Tibial nerve (tissue), 4 donors: Measurements from ENCODE around the gene CFAP61. TPM values are rescaled to one million over a fixed set of nuclear protein-coding genes. Genes with fewer than 3 reads are reported as not detected.
A peak's percentile ranks its signal among the peaks of the same experiment; 100 is the strongest.

Source experiments
- DNase-seq, 2 donors: peaks; one replicate each; pipeline ENCODE4 v3.0.0-alpha.2; 2019; ENCODE audit warnings: low spot score in 2 of 2
- H3K27ac ChIP-seq, 4 donors: fragments of 200-600 bp; sonication (generic) in 3 of 4; one replicate each; pipeline ENCODE4 v1.5.1; 2017 to 2019; ENCODE audit warnings: mild to moderate bottlenecking in 1 of 4
- H3K27me3 ChIP-seq, 2 donors: fragments of 200-600 bp; sonication (generic) in 1 of 2; one replicate each; pipeline versions ENCODE4 v1.5.1 to v1.6.0; 2017 to 2019
- H3K36me3 ChIP-seq, 3 donors: fragments of 200-600 bp; sonication (generic); one replicate each; pipeline ENCODE4 v1.5.1; 2018 to 2019
- H3K4me1 ChIP-seq, 4 donors: fragments of 200-600 bp; sonication (generic) in 3 of 4; one replicate each; pipeline ENCODE4 v1.5.1; 2017 to 2019
- H3K4me3 ChIP-seq, 4 donors: fragments of 200-600 bp; sonication (generic) in 3 of 4; one replicate each; pipeline ENCODE4 v1.5.1; 2017 to 2019; ENCODE audit warnings: mild to moderate bottlenecking in 1 of 4, moderate library complexity in 1 of 4
- H3K9me3 ChIP-seq, 4 donors: fragments of 200-600 bp; sonication (generic) in 3 of 4; one replicate each; pipeline ENCODE4 v1.5.1; 2017 to 2019
- CTCF ChIP-seq, 5 experiments: fragments of 200-600 bp in 3 of 5; fragments of 450-650 bp in 2 of 5; sonication (generic) in 3 of 5; IDR thresholded peaks; one replicate each; pipeline ENCODE4 v1.5.1; 2016 to 2019; ENCODE audit warnings: antibody characterized with exemption in 5 of 5, mild to moderate bottlenecking in 3 of 5, moderate library complexity in 2 of 5
- EP300 ChIP-seq, 2 donors: sonication (generic); formaldehyde crosslinking; IDR thresholded peaks; one replicate each; pipeline ENCODE4 v1.6.1; 2017; ENCODE audit warnings: antibody characterized with exemption in 2 of 2, mild to moderate bottlenecking in 1 of 2
- POLR2A ChIP-seq, 2 donors: fragments of 450-650 bp; IDR thresholded peaks; one replicate each; pipeline ENCODE4 v1.6.1; 2017; ENCODE audit warnings: antibody characterized with exemption in 2 of 2, mild to moderate bottlenecking in 2 of 2, moderate library complexity in 2 of 2
- WGBS, 2 donors: methylation state at CpG; one replicate each; pipeline ENCODE4 v1.1.5; 2018; 5-methylcytosine and 5-hydroxymethylcytosine counted together
- total RNA-seq, 4 donors: library from RNA; depleted of rRNA; stranded (reverse); fragments of >200 nt; gene quantifications; one replicate each; pipeline ENCODE4 v1.1.0, GENCODE V29; 2016

CFAP61 gene
- total RNA-seq, 4 donors from 2014 or later: 0.21 to 1.5 (median 0.60) TPM; not detected in 1

- 12 to 14% methylated on average over 4 of the region's 4 CpGs for WGBS, 2 donors
- H3K9me3 ChIP-seq: no peaks in the 10 kb centered on the region
- TF ChIP-seq POLR2A (IDR thresholded peaks at IDR 0.05): no peak
- peak in 1 of 2 donors; percentile 61 for TF ChIP-seq EP300 (IDR thresholded peaks at IDR 0.05)
- H3K36me3 ChIP-seq: no peaks in the 10 kb centered on the region
- no peaks in the 10 kb centered on the region for H3K27me3 ChIP-seq
- H3K4me3 ChIP-seq: no peak overlapping the region
- H3K27ac ChIP-seq: peak overlapping the region in 2 of 4 donors; percentile 63 to 71
- no peak for DNase-seq
- peaks cover 0 to 18% (median 5%) of the 10 kb centered on the region in 4 donors for H3K4me1 ChIP-seq
Measured at GRCh38 chr20:20010639-20011500, 41.5 kb upstream of the CFAP61 start.

GRCh38 chr20:20012541-20012940 lies 39.8 kb upstream of the CFAP61 start:
- no peaks in the 10 kb centered on the region for H3K36me3 ChIP-seq
- H3K27ac ChIP-seq: no peak overlapping the region
- no peak for DNase-seq
- H3K4me1 ChIP-seq: peaks cover 0 to 25% (median 5%) of the 10 kb centered on the region in 4 donors
- H3K27me3 ChIP-seq: no peaks in the 10 kb centered on the region
- H3K4me3 ChIP-seq: no peak overlapping the region
- H3K9me3 ChIP-seq: no peaks in the 10 kb centered on the region
- TF ChIP-seq EP300 (IDR thresholded peaks at IDR 0.05): no peak
- TF ChIP-seq CTCF (IDR thresholded peaks at IDR 0.05): no peak
- TF ChIP-seq POLR2A (IDR thresholded peaks at IDR 0.05): no peak
- 34 to 43% methylated on average over 2 of the region's 2 CpGs for WGBS, 2 donors

GRCh38 chr20:20014659-20015058 lies 37.7 kb upstream of the CFAP61 start:
- H3K9me3 ChIP-seq: no peaks in the 10 kb centered on the region
- no peak overlapping the region for H3K27ac ChIP-seq
- TF ChIP-seq POLR2A (IDR thresholded peaks at IDR 0.05): no peak
- TF ChIP-seq CTCF (IDR thresholded peaks at IDR 0.05): no peak
- no peak for TF ChIP-seq EP300 (IDR thresholded peaks at IDR 0.05)
- 42 to 50% methylated on average over 2 of the region's 2 CpGs for WGBS, 2 donors
- no peak overlapping the region for H3K4me3 ChIP-seq
- no peaks in the 10 kb centered on the region for H3K36me3 ChIP-seq
- DNase-seq: no peak
- no peaks in the 10 kb centered on the region for H3K27me3 ChIP-seq
- H3K4me1 ChIP-seq: peaks cover 0 to 44% (median 22%) of the 10 kb centered on the region in 4 donors

GRCh38 chr20:20017001-20017843 lies 35.1 kb upstream of the CFAP61 start, which contains the start of gene NAA20:
Gene NAA20, plus strand, starts transcription at chr20:20017362. Its CDS starts 35 bp downstream, at chr20:20017397.
- peak within 1 kb of the TSS in 3 of 4 donors; percentile 70 to 80 (median 75) for H3K27ac ChIP-seq
- no peaks in the 10 kb centered on the region for H3K36me3 ChIP-seq
- peak within 1 kb of the TSS; percentile 82 to 95 (median 94) for H3K4me3 ChIP-seq
- H3K9me3 ChIP-seq: no peaks in the 10 kb centered on the region
- 0 to 1% methylated on average over 27 to 44 of the region's 81 CpGs for WGBS, 2 donors
- DNase-seq: peak; percentile 79 to 81
- peaks cover 0 to 53% (median 20%) of the 10 kb centered on the region in 4 donors for H3K4me1 ChIP-seq
- TF ChIP-seq CTCF (IDR thresholded peaks at IDR 0.05) (peak; percentile 74 to 95 (median 88)), EP300 (IDR thresholded peaks at IDR 0.05) (peak; percentile 56 to 75), POLR2A (IDR thresholded peaks at IDR 0.05) (peak in 1 of 2 donors; percentile 31)
- H3K27me3 ChIP-seq: no peaks in the 10 kb centered on the region

- peak overlapping the region in 3 of 4 donors; percentile 70 to 80 (median 75) for H3K27ac ChIP-seq
- TF ChIP-seq CTCF (IDR thresholded peaks at IDR 0.05): no peak
- no peak for TF ChIP-seq EP300 (IDR thresholded peaks at IDR 0.05)
- TF ChIP-seq POLR2A (IDR thresholded peaks at IDR 0.05): no peak
- 4 to 7% methylated on average over 12 to 16 of the region's 17 CpGs for WGBS, 2 donors
- H3K36me3 ChIP-seq: peaks cover 0 to 4% (median 0%) of the 10 kb centered on the region in 3 donors
- H3K4me3 ChIP-seq: peak overlapping the region; percentile 82 to 95 (median 94)
- peaks cover 0 to 55% (median 20%) of the 10 kb centered on the region in 4 donors for H3K4me1 ChIP-seq
- H3K9me3 ChIP-seq: no peaks in the 10 kb centered on the region
- no peaks in the 10 kb centered on the region for H3K27me3 ChIP-seq
- DNase-seq: no peak
Measured at GRCh38 chr20:20017844-20018185, 34.5 kb upstream of the CFAP61 start.
